Peyer's patch (tissue), 4 donors: ENCODE data around the gene EBNA1BP2.

Experiments
- POLR2A ChIP-seq, 2 donors: fragments of 450-650 bp; IDR thresholded peaks; one replicate each; pipeline ENCODE4 v1.5.1; 2017; ENCODE audit warnings: antibody characterized with exemption in 2 of 2, mild to moderate bottlenecking in 2 of 2, moderate library complexity in 2 of 2
- TF ChIP-seq, protein P1 (sequence below), 6 experiments: fragments of 450-650 bp in 4 of 6; fragments of 200-600 bp in 2 of 6; sonication (generic) in 1 of 6; IDR thresholded peaks; one replicate each; pipeline ENCODE4 v1.5.1; 2017 to 2019; ENCODE audit warnings: antibody characterized with exemption in 6 of 6, mild to moderate bottlenecking in 3 of 6, moderate library complexity in 1 of 6

DNA sequence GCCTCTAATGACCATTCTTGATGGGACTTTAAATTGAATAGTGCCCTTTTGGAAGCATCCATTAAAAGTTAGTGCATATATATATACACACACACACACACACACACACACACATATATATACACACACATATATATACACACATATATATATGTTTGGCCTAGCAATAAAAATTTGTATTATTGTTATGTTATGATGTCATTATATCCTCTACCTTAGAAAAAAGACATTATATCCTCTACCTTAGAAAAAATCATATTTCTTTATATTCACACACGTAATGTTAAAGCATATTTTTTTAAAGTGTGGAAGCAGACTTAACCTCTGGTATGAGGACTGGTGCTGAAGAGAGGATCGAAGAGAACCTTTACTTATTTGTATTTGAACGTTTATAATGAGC, 43.3 kb downstream of the EBNA1BP2 start:
- TF ChIP-seq, protein P1, sequence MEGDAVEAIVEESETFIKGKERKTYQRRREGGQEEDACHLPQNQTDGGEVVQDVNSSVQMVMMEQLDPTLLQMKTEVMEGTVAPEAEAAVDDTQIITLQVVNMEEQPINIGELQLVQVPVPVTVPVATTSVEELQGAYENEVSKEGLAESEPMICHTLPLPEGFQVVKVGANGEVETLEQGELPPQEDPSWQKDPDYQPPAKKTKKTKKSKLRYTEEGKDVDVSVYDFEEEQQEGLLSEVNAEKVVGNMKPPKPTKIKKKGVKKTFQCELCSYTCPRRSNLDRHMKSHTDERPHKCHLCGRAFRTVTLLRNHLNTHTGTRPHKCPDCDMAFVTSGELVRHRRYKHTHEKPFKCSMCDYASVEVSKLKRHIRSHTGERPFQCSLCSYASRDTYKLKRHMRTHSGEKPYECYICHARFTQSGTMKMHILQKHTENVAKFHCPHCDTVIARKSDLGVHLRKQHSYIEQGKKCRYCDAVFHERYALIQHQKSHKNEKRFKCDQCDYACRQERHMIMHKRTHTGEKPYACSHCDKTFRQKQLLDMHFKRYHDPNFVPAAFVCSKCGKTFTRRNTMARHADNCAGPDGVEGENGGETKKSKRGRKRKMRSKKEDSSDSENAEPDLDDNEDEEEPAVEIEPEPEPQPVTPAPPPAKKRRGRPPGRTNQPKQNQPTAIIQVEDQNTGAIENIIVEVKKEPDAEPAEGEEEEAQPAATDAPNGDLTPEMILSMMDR (IDR thresholded peaks at IDR 0.05) = no peak
- no peak for TF ChIP-seq POLR2A (IDR thresholded peaks at IDR 0.05)
